HEK293T (cell line): ENCODE results near the gene SNX12.

ENCODE experiments used
- ARNT ChIP-seq: fragments of 450-650 bp; IDR thresholded peaks from 2 replicates; pipeline ENCODE4 v1.6.1; 2017; ENCODE audit warnings: mild to moderate bottlenecking
- L3MBTL2 ChIP-seq: fragments of 450-650 bp; conservative IDR thresholded peaks from 2 replicates; pipeline ENCODE4 v1.6.1; 2016; ENCODE audit warnings: mild to moderate bottlenecking
- SP1 ChIP-seq: fragments of 450-650 bp; IDR thresholded peaks from 2 replicates; pipeline ENCODE4 v1.6.1; 2017

GRCh38 chrX:71091263-71091662 is 23.1 kb upstream of the SNX12 start:
- no peak for TF ChIP-seq SP1
- TF ChIP-seq L3MBTL2, result no peak
- TF ChIP-seq ARNT, result no peak
